GM21786 (cell line): ENCODE measurements around the gene P3H3.
"Not testable (repeated sequence)": the region's sequence is repeated elsewhere in the genome, so short reads cannot be mapped to it uniquely, and the experiment has no call there.

Source experiments
- ATAC-seq: cut with Tn5 transposase; IDR thresholded peaks from one replicate; pipeline ENCODE4 v1.9.1; 2021; ENCODE audit not compliant: unreplicated experiment

The P3H3 gene

GRCh38 chr12:6886206-6886999, 58.2 kb downstream of the P3H3 start:
- ATAC-seq: not testable (repeated sequence)

GRCh38 chr12:6887460-6887859, 59.3 kb downstream of the P3H3 start:
- ATAC-seq: no peak

- ATAC-seq: no peak
Measured at GRCh38 chr12:6888360-6888759, 60.2 kb downstream of the P3H3 start.

- ATAC-seq: not testable (repeated sequence)
Measured at GRCh38 chr12:6888794-6889193, 60.6 kb downstream of the P3H3 start.
